Fibroblast of villous mesenchyme (primary cell): ENCODE data around the gene CCDC112. TPM values are rescaled to one million over a fixed set of nuclear protein-coding genes. Genes with fewer than 3 reads are reported as not detected.

Experiments used
- DNase-seq: peaks from one replicate; pipeline ENCODE4 v3.0.0-alpha.2; 2010; ENCODE audit warnings: low read depth
- H3K4me3 ChIP-seq: 2 replicates; pipeline ENCODE4 v1.5.1; 2011; ENCODE audit warnings: low read depth, mild to moderate bottlenecking, low read length
- CTCF ChIP-seq: IDR thresholded peaks from 2 replicates; pipeline ENCODE4 v1.5.1; 2012; ENCODE audit warnings: low read depth, mild to moderate bottlenecking, low read length; ENCODE audit not compliant: insufficient read depth
- total RNA-seq: library from RNA; depleted of rRNA; stranded (reverse); fragments of >200 nt; gene quantifications from 2 replicates; pipeline ENCODE4 v1.2.3, GENCODE V29; 2012

Gene CCDC112
- total RNA-seq, 1 donor = 5.2 TPM

GRCh38 chr5:115325296-115325959 lies 29.0 kb upstream of the CCDC112 start:
- no peak for TF ChIP-seq CTCF
- peak; percentile 61 for DNase-seq

GRCh38 chr5:115324021-115324420 lies 27.6 kb upstream of the CCDC112 start:
- DNase-seq = no peak
- TF ChIP-seq CTCF = no peak
- no peak overlapping the region for H3K4me3 ChIP-seq

More at GRCh38 chr5:115325296-115325959, 29.0 kb upstream of the CCDC112 start:
- no peak overlapping the region for H3K4me3 ChIP-seq

GRCh38 chr5:115322729-115323128 lies 26.3 kb upstream of the CCDC112 start:
- no peak overlapping the region for H3K4me3 ChIP-seq
- no peak for TF ChIP-seq CTCF
- DNase-seq = no peak

- no peak overlapping the region for H3K4me3 ChIP-seq
- no peak for TF ChIP-seq CTCF
- peak; percentile 33 for DNase-seq
Observed at GRCh38 chr5:115321309-115321708, 24.9 kb upstream of the CCDC112 start.

GRCh38 chr5:115320515-115320914 lies 24.1 kb upstream of the CCDC112 start:
- TF ChIP-seq CTCF = no peak
- no peak overlapping the region for H3K4me3 ChIP-seq
- DNase-seq = no peak

- DNase-seq = no peak
- H3K4me3 ChIP-seq = no peak overlapping the region
- no peak for TF ChIP-seq CTCF
Observed at GRCh38 chr5:115320006-115320405, 23.6 kb upstream of the CCDC112 start.

- no peak for TF ChIP-seq CTCF
- H3K4me3 ChIP-seq = no peak overlapping the region
- DNase-seq = no peak
Observed at GRCh38 chr5:115319007-115319406, 22.6 kb upstream of the CCDC112 start.
